ENCODE data around the gene MAP4K4.

Gene MAP4K4

GRCh38 chr2:101790416-101790815 is 92.9 kb downstream of the MAP4K4 start:
- Histone ChIP-seq H3K4me3 (ENCODE audit: low read depth in 1 of 2, low read length in 1 of 2) (no peak overlapping the region), H3K4me1 (ENCODE audit: control insufficient read depth in 1 of 2, insufficient read depth in 1 of 2, low read depth in 1 of 2, low read length in 1 of 2) (no peaks in the 10 kb centered on the region)

GRCh38 chr2:101790857-101791256 is 93.3 kb downstream of the MAP4K4 start:
- no peaks in the 10 kb centered on the region for H3K9me3 ChIP-seq
- no peak overlapping the region for H3K27ac ChIP-seq
- no peaks in the 10 kb centered on the region for H3K27me3 ChIP-seq
- H3K4me1 ChIP-seq (ENCODE audit: control insufficient read depth in 1 of 2, insufficient read depth in 1 of 2, low read depth in 1 of 2, low read length in 1 of 2): no peaks in the 10 kb centered on the region
- no peak for TF ChIP-seq CTCF (IDR thresholded peaks at IDR 0.05)
- H3K36me3 ChIP-seq: peaks cover 20% of the 10 kb centered on the region
- no peak overlapping the region for H3K4me3 ChIP-seq (ENCODE audit: low read depth in 1 of 2, low read length in 1 of 2)

More at GRCh38 chr2:101790416-101790815, 92.9 kb downstream of the MAP4K4 start:
- H3K27me3 ChIP-seq: no peaks in the 10 kb centered on the region
- peaks cover 20% of the 10 kb centered on the region for H3K36me3 ChIP-seq
- TF ChIP-seq CTCF (IDR thresholded peaks at IDR 0.05): no peak
- no peaks in the 10 kb centered on the region for H3K9me3 ChIP-seq
- no peak overlapping the region for H3K27ac ChIP-seq

- H3K4me3 ChIP-seq (ENCODE audit: low read depth in 1 of 2, low read length in 1 of 2): no peak overlapping the region
- H3K27ac ChIP-seq: no peak overlapping the region
- H3K27me3 ChIP-seq: no peaks in the 10 kb centered on the region
- peaks cover 20% of the 10 kb centered on the region for H3K36me3 ChIP-seq
- no peak for TF ChIP-seq CTCF (IDR thresholded peaks at IDR 0.05)
- H3K9me3 ChIP-seq: no peaks in the 10 kb centered on the region
- H3K4me1 ChIP-seq (ENCODE audit: control insufficient read depth in 1 of 2, insufficient read depth in 1 of 2, low read depth in 1 of 2, low read length in 1 of 2): no peaks in the 10 kb centered on the region
Observed at GRCh38 chr2:101792208-101792607, 94.7 kb downstream of the MAP4K4 start.

- Histone ChIP-seq H3K27me3 (no peaks in the 10 kb centered on the region), H3K27ac (peak overlapping the region; percentile 28), H3K9me3 (no peaks in the 10 kb centered on the region), H3K36me3 (peaks cover 20% of the 10 kb centered on the region), H3K4me3 (ENCODE audit: low read depth in 1 of 2, low read length in 1 of 2) (no peak overlapping the region), H3K4me1 (ENCODE audit: control insufficient read depth in 1 of 2, insufficient read depth in 1 of 2, low read depth in 1 of 2, low read length in 1 of 2) (no peaks in the 10 kb centered on the region)
- TF ChIP-seq CTCF (IDR thresholded peaks at IDR 0.05): no peak
Observed at GRCh38 chr2:101793277-101793969, 95.9 kb downstream of the MAP4K4 start.

- Histone ChIP-seq H3K27ac (peak overlapping the region; percentile 28), H3K9me3 (no peaks in the 10 kb centered on the region), H3K4me3 (ENCODE audit: low read depth in 1 of 2, low read length in 1 of 2) (no peak overlapping the region), H3K4me1 (ENCODE audit: control insufficient read depth in 1 of 2, insufficient read depth in 1 of 2, low read depth in 1 of 2, low read length in 1 of 2) (no peaks in the 10 kb centered on the region), H3K27me3 (no peaks in the 10 kb centered on the region), H3K36me3 (peaks cover 20% of the 10 kb centered on the region)
- no peak for TF ChIP-seq CTCF (IDR thresholded peaks at IDR 0.05)
Observed at GRCh38 chr2:101794141-101794540, 96.6 kb downstream of the MAP4K4 start.

Data from neutrophil (primary cell).